ENCODE data around the gene OSBPL5.

Gene OSBPL5

GRCh38 chr11:3147257-3147619, 17.9 kb downstream of the OSBPL5 start:
- Histone ChIP-seq H3K36me3 (ENCODE audit: insufficient read depth, low read length) (no peaks in the 10 kb centered on the region), H3K4me1 (ENCODE audit: insufficient read depth, low read length) (no peaks in the 10 kb centered on the region; the same call in 1 of the 2 replicates), H3K9me3 (ENCODE audit: control insufficient read depth, insufficient read depth, low read length) (no peaks in the 10 kb centered on the region), H3K9ac (ENCODE audit: low read depth, low read length) (no peak overlapping the region)

GRCh38 chr11:3146612-3147256, 18.4 kb downstream of the OSBPL5 start:
- H3K9ac ChIP-seq (ENCODE audit: low read depth, low read length) = no peak overlapping the region
- H3K4me1 ChIP-seq (ENCODE audit: insufficient read depth, low read length) = no peaks in the 10 kb centered on the region; the same call in 1 of the 2 replicates
- H3K36me3 ChIP-seq (ENCODE audit: insufficient read depth, low read length) = no peaks in the 10 kb centered on the region
- no peaks in the 10 kb centered on the region for H3K9me3 ChIP-seq (ENCODE audit: control insufficient read depth, insufficient read depth, low read length)

GRCh38 chr11:3145206-3145520, 19.9 kb downstream of the OSBPL5 start:
- no peak overlapping the region for H3K9ac ChIP-seq (ENCODE audit: low read depth, low read length)
- H3K4me1 ChIP-seq (ENCODE audit: insufficient read depth, low read length) = no peaks in the 10 kb centered on the region; the same call in 1 of the 2 replicates
- no peaks in the 10 kb centered on the region for H3K36me3 ChIP-seq (ENCODE audit: insufficient read depth, low read length)
- H3K9me3 ChIP-seq (ENCODE audit: control insufficient read depth, insufficient read depth, low read length) = no peaks in the 10 kb centered on the region

GRCh38 chr11:3144296-3145205, 20.6 kb downstream of the OSBPL5 start:
- no peak overlapping the region for H3K9ac ChIP-seq (ENCODE audit: low read depth, low read length)
- H3K4me1 ChIP-seq (ENCODE audit: insufficient read depth, low read length) = no peaks in the 10 kb centered on the region; the same call in 1 of the 2 replicates
- H3K36me3 ChIP-seq (ENCODE audit: insufficient read depth, low read length) = no peaks in the 10 kb centered on the region
- H3K9me3 ChIP-seq (ENCODE audit: control insufficient read depth, insufficient read depth, low read length) = no peaks in the 10 kb centered on the region

- H3K36me3 ChIP-seq (ENCODE audit: insufficient read depth, low read length) = no peaks in the 10 kb centered on the region
- no peaks in the 10 kb centered on the region for H3K9me3 ChIP-seq (ENCODE audit: control insufficient read depth, insufficient read depth, low read length)
- no peaks in the 10 kb centered on the region; the same call in 1 of the 2 replicates for H3K4me1 ChIP-seq (ENCODE audit: insufficient read depth, low read length)
Observed at GRCh38 chr11:3143136-3143880, 21.8 kb downstream of the OSBPL5 start.

GRCh38 chr11:3140291-3140603, 24.9 kb downstream of the OSBPL5 start:
- H3K36me3 ChIP-seq (ENCODE audit: insufficient read depth, low read length) = no peaks in the 10 kb centered on the region
- H3K4me1 ChIP-seq (ENCODE audit: insufficient read depth, low read length) = peaks cover 4% of the 10 kb centered on the region; the same call in 1 of the 2 replicates
- no peak overlapping the region for H3K9ac ChIP-seq (ENCODE audit: low read depth, low read length)
- H3K9me3 ChIP-seq (ENCODE audit: control insufficient read depth, insufficient read depth, low read length) = no peaks in the 10 kb centered on the region

More at GRCh38 chr11:3143136-3143880, 21.8 kb downstream of the OSBPL5 start:
- H3K9ac ChIP-seq (ENCODE audit: low read depth, low read length) = no peak overlapping the region

GRCh38 chr11:3139481-3140290, 25.4 kb downstream of the OSBPL5 start:
- no peaks in the 10 kb centered on the region for H3K36me3 ChIP-seq (ENCODE audit: insufficient read depth, low read length)
- no peaks in the 10 kb centered on the region for H3K9me3 ChIP-seq (ENCODE audit: control insufficient read depth, insufficient read depth, low read length)
- peaks cover 4% of the 10 kb centered on the region; the same call in 1 of the 2 replicates for H3K4me1 ChIP-seq (ENCODE audit: insufficient read depth, low read length)
- no peak overlapping the region for H3K9ac ChIP-seq (ENCODE audit: low read depth, low read length)

- H3K36me3 ChIP-seq (ENCODE audit: insufficient read depth, low read length) = no peaks in the 10 kb centered on the region
- H3K9ac ChIP-seq (ENCODE audit: low read depth, low read length) = no peak overlapping the region
- peaks cover 4% of the 10 kb centered on the region; the same call in 1 of the 2 replicates for H3K4me1 ChIP-seq (ENCODE audit: insufficient read depth, low read length)
- no peaks in the 10 kb centered on the region for H3K9me3 ChIP-seq (ENCODE audit: control insufficient read depth, insufficient read depth, low read length)
Observed at GRCh38 chr11:3139086-3139440, 26.0 kb downstream of the OSBPL5 start.

- Histone ChIP-seq H3K36me3 (ENCODE audit: insufficient read depth, low read length) (no peaks in the 10 kb centered on the region), H3K4me1 (ENCODE audit: insufficient read depth, low read length) (peaks cover 4% of the 10 kb centered on the region; the same call in 1 of the 2 replicates), H3K9me3 (ENCODE audit: control insufficient read depth, insufficient read depth, low read length) (no peaks in the 10 kb centered on the region), H3K9ac (ENCODE audit: low read depth, low read length) (no peak overlapping the region)
Observed at GRCh38 chr11:3138178-3139085, 26.7 kb downstream of the OSBPL5 start.

- no peaks in the 10 kb centered on the region for H3K36me3 ChIP-seq (ENCODE audit: insufficient read depth, low read length)
- peaks cover 4% of the 10 kb centered on the region; the same call in 1 of the 2 replicates for H3K4me1 ChIP-seq (ENCODE audit: insufficient read depth, low read length)
- H3K9ac ChIP-seq (ENCODE audit: low read depth, low read length) = no peak overlapping the region
- no peaks in the 10 kb centered on the region for H3K9me3 ChIP-seq (ENCODE audit: control insufficient read depth, insufficient read depth, low read length)
Observed at GRCh38 chr11:3137486-3138177, 27.5 kb downstream of the OSBPL5 start.

- H3K9ac ChIP-seq (ENCODE audit: low read depth, low read length) = no peak overlapping the region
- H3K4me1 ChIP-seq (ENCODE audit: insufficient read depth, low read length) = peaks cover 4% of the 10 kb centered on the region; the same call in 1 of the 2 replicates
- no peaks in the 10 kb centered on the region for H3K9me3 ChIP-seq (ENCODE audit: control insufficient read depth, insufficient read depth, low read length)
- no peaks in the 10 kb centered on the region for H3K36me3 ChIP-seq (ENCODE audit: insufficient read depth, low read length)
Observed at GRCh38 chr11:3136546-3137455, 28.3 kb downstream of the OSBPL5 start.

All from ES-I3 (cell line).